Neutrophil (primary cell): Measurements from ENCODE around the gene OR5A1.

ENCODE experiments used
- H3K27ac ChIP-seq: fragments of 200-600 bp; sonication (generic); 2 replicates; pipeline ENCODE4 v1.5.1; 2016; ENCODE audit warnings: mild to moderate bottlenecking, moderate library complexity
- H3K27me3 ChIP-seq: fragments of 200-600 bp; sonication (generic); 2 replicates; pipeline ENCODE4 v1.6.0; 2016; ENCODE audit warnings: mild to moderate bottlenecking
- H3K36me3 ChIP-seq: fragments of 200-600 bp; sonication (generic); 2 replicates; pipeline ENCODE4 v1.5.1; 2017
- H3K4me1 ChIP-seq, 2 experiments: fragments of 200-600 bp in 1 of 2; sonication (generic) in 1 of 2; 1 replicate in 1 of 2; 2 replicates in 1 of 2; pipeline versions ENCODE4 v1.5.1 to v1.6.1; 2013 to 2016; ENCODE audit warnings: low read depth in 1 of 2, low read length in 1 of 2, mild to moderate bottlenecking in 1 of 2, moderate library complexity in 1 of 2; ENCODE audit not compliant: control insufficient read depth in 1 of 2, insufficient read depth in 1 of 2
- H3K4me3 ChIP-seq, 2 experiments: fragments of 200-600 bp in 1 of 2; sonication (generic) in 1 of 2; 1 replicate in 1 of 2; 2 replicates in 1 of 2; pipeline ENCODE4 v1.5.1; 2013 to 2016; ENCODE audit warnings: low read depth in 1 of 2, low read length in 1 of 2, mild to moderate bottlenecking in 1 of 2, moderate library complexity in 1 of 2
- H3K9me3 ChIP-seq: fragments of 200-600 bp; sonication (generic); 2 replicates; pipeline ENCODE4 v1.5.1; 2016
- TF ChIP-seq, protein P1 (sequence below): fragments of 200-600 bp; sonication (generic); IDR thresholded peaks from 2 replicates; pipeline ENCODE4 v1.5.1; 2016; ENCODE audit warnings: antibody characterized with exemption

OR5A1 gene

DNA sequence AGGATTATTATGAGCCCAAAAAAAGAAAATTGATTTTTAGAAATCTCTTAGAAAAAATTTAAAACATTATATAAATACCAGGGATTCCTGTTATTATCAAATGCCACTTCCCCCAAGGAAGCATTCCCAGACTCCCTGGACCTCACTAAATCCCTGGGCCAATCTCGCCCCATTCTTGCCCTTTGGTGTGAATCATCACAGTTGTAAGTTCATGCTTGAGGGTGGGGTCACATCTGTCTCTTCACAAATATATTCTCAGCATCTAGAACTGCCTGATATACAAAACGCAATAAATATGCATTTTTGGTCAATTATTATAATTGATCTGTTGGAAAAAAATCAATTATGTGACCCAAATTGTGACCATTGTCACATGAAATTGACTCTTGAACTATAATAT is 12.2 kb downstream of the OR5A1 start:
- Histone ChIP-seq H3K4me3 (no peak overlapping the region), H3K27me3 (peaks cover 7% of the 10 kb centered on the region), H3K27ac (no peak overlapping the region), H3K4me1 (no peaks in the 10 kb centered on the region), H3K9me3 (no peaks in the 10 kb centered on the region), H3K36me3 (no peaks in the 10 kb centered on the region)
- TF ChIP-seq, protein P1, sequence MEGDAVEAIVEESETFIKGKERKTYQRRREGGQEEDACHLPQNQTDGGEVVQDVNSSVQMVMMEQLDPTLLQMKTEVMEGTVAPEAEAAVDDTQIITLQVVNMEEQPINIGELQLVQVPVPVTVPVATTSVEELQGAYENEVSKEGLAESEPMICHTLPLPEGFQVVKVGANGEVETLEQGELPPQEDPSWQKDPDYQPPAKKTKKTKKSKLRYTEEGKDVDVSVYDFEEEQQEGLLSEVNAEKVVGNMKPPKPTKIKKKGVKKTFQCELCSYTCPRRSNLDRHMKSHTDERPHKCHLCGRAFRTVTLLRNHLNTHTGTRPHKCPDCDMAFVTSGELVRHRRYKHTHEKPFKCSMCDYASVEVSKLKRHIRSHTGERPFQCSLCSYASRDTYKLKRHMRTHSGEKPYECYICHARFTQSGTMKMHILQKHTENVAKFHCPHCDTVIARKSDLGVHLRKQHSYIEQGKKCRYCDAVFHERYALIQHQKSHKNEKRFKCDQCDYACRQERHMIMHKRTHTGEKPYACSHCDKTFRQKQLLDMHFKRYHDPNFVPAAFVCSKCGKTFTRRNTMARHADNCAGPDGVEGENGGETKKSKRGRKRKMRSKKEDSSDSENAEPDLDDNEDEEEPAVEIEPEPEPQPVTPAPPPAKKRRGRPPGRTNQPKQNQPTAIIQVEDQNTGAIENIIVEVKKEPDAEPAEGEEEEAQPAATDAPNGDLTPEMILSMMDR, result no peak

DNA sequence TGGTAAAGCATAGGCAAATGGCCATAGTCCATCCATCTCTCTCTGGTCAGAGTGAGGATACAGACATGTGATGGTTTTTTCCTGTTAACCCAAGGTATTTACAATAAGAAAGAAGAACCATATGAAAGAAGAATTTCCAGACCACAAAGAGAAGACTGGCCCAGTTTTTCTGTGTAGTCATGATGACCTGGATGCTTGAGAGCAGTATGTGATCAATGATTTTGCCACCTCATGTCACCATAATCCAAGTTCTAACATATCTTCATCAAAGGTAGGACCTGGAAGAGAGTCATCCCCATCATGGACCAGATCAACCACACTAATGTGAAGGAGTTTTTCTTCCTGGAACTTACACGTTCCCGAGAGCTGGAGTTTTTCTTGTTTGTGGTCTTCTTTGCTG is 20.4 kb downstream of the OR5A1 start, which contains the start of gene OR4D6:
OR4D6 (plus strand) TSS at position 301 of the 400 bp plus-strand sequence; CDS start at position 301, 0 bp downstream.
- H3K9me3 ChIP-seq, result no peaks in the 10 kb centered on the region
- no peaks in the 10 kb centered on the region for H3K27me3 ChIP-seq
- H3K36me3 ChIP-seq, result no peaks in the 10 kb centered on the region
- no peak within 1 kb of the TSS for H3K4me3 ChIP-seq
- H3K4me1 ChIP-seq, result no peaks in the 10 kb centered on the region
- TF ChIP-seq, protein P1, result no peak
- no peak within 1 kb of the TSS for H3K27ac ChIP-seq

DNA sequence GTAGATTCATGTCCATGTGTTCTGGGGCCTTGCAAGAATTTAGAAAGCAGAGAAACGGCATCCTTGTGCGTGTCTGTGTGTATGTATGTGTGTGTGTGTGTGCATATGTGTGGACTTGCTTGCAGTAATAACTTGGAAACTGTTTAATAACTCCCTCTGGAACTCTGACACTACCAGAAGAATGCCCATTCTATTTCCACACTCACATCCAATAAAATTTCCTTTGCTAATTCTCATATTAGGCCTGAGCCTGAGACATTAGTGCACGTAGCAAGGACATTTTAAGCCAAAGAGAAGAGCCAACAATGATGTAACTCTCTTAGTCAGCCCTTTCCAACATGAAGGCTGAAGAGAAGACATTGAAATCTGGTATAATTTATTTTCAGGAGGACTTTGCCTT is 23.6 kb downstream of the OR5A1 start:
- Histone ChIP-seq H3K9me3 (no peaks in the 10 kb centered on the region), H3K4me3 (no peak overlapping the region)
- TF ChIP-seq, protein P1, result no peak

DNA sequence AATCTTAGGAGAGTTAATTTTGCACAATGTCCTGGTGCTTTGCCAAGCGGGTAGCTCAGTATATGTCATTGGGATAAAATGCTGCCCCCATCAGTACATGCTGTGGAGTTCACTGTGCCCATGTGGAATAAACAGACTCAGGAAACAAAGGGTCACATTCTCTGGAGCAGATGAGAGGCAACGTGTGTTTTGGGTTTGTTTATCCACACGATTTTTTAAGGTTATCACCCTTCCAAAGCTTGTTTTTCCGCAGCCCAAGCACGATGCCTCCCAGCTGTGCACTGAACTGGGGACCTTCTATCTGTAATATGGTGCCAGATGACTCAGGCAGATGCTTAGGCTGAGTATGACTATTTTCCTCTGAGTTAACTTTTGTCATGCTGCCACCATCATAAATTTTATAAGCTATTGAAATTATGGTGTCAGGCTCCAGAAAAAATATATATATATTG is 26.9 kb downstream of the OR5A1 start:
- no peak overlapping the region for H3K4me3 ChIP-seq
- no peaks in the 10 kb centered on the region for H3K4me1 ChIP-seq
- no peaks in the 10 kb centered on the region for H3K9me3 ChIP-seq
- H3K27me3 ChIP-seq, result no peaks in the 10 kb centered on the region
- TF ChIP-seq, protein P1, result no peak
- no peaks in the 10 kb centered on the region for H3K36me3 ChIP-seq
- H3K27ac ChIP-seq, result no peak overlapping the region

More for the DNA sequence above, 23.6 kb downstream of the OR5A1 start:
- Histone ChIP-seq H3K27ac (no peak overlapping the region), H3K4me1 (no peaks in the 10 kb centered on the region), H3K27me3 (no peaks in the 10 kb centered on the region), H3K36me3 (no peaks in the 10 kb centered on the region)

DNA sequence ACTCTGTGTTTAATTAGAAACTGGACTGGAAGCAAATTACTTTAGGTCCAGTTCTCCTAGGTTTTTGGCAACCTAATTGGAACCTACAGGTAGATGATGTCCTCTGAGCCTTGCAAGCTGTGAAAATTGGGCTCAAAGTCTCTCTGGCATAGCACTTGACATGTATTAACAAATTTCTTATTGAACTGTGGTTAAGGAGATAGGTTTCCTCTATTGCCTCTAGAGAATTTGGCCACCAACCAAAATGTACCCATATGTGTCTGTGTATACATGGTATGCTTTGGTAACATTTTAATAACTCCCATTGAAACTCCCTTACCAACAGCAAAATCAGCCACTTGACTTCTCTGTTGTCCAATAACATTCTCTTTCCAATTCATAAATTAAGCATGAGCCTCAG is 36.7 kb downstream of the OR5A1 start, which contains the start of gene OR4D10:
OR4D10 (plus strand) TSS at position 301 of the 400 bp plus-strand sequence. CDS start 4,115 bp downstream, outside the sequence.
- TF ChIP-seq, protein P1, result no peak
- Histone ChIP-seq H3K9me3 (no peaks in the 10 kb centered on the region), H3K4me1 (no peaks in the 10 kb centered on the region), H3K4me3 (no peak within 1 kb of the TSS), H3K27ac (no peak within 1 kb of the TSS), H3K36me3 (no peaks in the 10 kb centered on the region), H3K27me3 (no peaks in the 10 kb centered on the region)
